HepG2 (cell line): Measurements from ENCODE around the gene NFILZ. TPM values are rescaled to one million over a fixed set of nuclear protein-coding genes. Genes with fewer than 3 reads are reported as not detected.

Source experiments
- KIAA2018 ChIP-seq: sonication (generic); formaldehyde crosslinking; IDR thresholded peaks from 2 replicates; pipeline ENCODE4 v1.5.0; 2020; ENCODE audit warnings: mild to moderate bottlenecking, missing genetic modification reagents, borderline replicate concordance
- NKX3-1 ChIP-seq: sonication (generic); formaldehyde crosslinking; IDR thresholded peaks from 2 replicates; pipeline ENCODE4 v1.5.0; 2020; ENCODE audit warnings: missing genetic modification reagents
- POLR2AphosphoS2 ChIP-seq: IDR thresholded peaks from 2 replicates; pipeline ENCODE4 v1.6.1; 2011; ENCODE audit warnings: low read depth, low read length, improper control_type of control experiment
- YEATS4 ChIP-seq: sonication (generic); formaldehyde crosslinking; IDR thresholded peaks from 2 replicates; pipeline ENCODE4 v1.4.0; 2020; ENCODE audit warnings: missing genetic modification reagents, borderline replicate concordance
- ZHX1 ChIP-seq: sonication (generic); formaldehyde crosslinking; IDR thresholded peaks from 2 replicates; pipeline ENCODE4 v1.8.1; 2022; ENCODE audit warnings: low read depth, mild to moderate bottlenecking, missing genetic modification reagents
- ZNF317 ChIP-seq: sonication (generic); formaldehyde crosslinking; IDR thresholded peaks from 2 replicates; pipeline ENCODE4 v1.5.0; 2020; ENCODE audit warnings: mild to moderate bottlenecking, missing genetic modification reagents
- ZNF691 ChIP-seq: sonication (generic); formaldehyde crosslinking; IDR thresholded peaks from 2 replicates; pipeline ENCODE4 v1.4.0; 2020; ENCODE audit warnings: missing genetic modification reagents, low read depth, mild to moderate bottlenecking, borderline replicate concordance
- polyA plus RNA-seq, 8 experiments: library from polyadenylated mRNA; depleted of rRNA in 3 of 8; stranded (reverse) in 7 of 8; unstranded in 1 of 8; fragments of >200 nt; fragmentation: Illumina TruSeq in 4 of 8; extraction: Trizol in 4 of 8; gene quantifications; 2 replicates each; pipeline versions ENCODE4 v1.2.1 to v1.2.3, GENCODE V29; 2011 to 2016; ENCODE audit warnings: low read depth in 4 of 8, missing spikeins in 1 of 8, mixed read lengths in 1 of 8; ENCODE audit not compliant: insufficient read depth in 1 of 8
- total RNA-seq, 5 experiments: library from RNA; depleted of rRNA; stranded (reverse); fragments of >200 nt; fragmentation: Illumina TruSeq; extraction: Trizol; gene quantifications; 2 replicates each; pipeline ENCODE4 v1.2.3, GENCODE V29; 2016; ENCODE audit warnings: low read depth in 1 of 5

The NFILZ gene
- total and polyA plus RNA-seq, 2 of the 13 experiments (the other 11 are each of a cell fraction or from before 2014, with no cell fraction given): not detected

- TF ChIP-seq ZNF691 (CRISPR knock-in tag): 0 out of 2 replicates have a peak, but pooled peaks have one; percentile 36
- no peak for TF ChIP-seq NKX3-1 (CRISPR knock-in tag)
- no peak for TF ChIP-seq KIAA2018
- TF ChIP-seq YEATS4 (CRISPR knock-in tag): peak; percentile 32; the same call in 1 of the 2 replicates
- no peak for TF ChIP-seq POLR2AphosphoS2
- no peak for TF ChIP-seq ZHX1 (CRISPR knock-in tag)
- 0 out of 2 replicates have a peak, but pooled peaks have one; percentile 51 for TF ChIP-seq ZNF317 (CRISPR knock-in tag)
Observed at GRCh38 chr19:8639821-8640401, 9.5 kb downstream of the NFILZ start (continued).
